GM21619 (cell line): ENCODE data around the gene RANBP3.
"Not testable (repeated sequence)": the region's sequence is repeated elsewhere in the genome, so short reads cannot be mapped to it uniquely, and the experiment has no call there.

ENCODE experiments used
- ATAC-seq: cut with Tn5 transposase; IDR thresholded peaks from one replicate; pipeline ENCODE4 v1.9.1; 2021; ENCODE audit not compliant: unreplicated experiment

The RANBP3 gene

GRCh38 chr19:6007866-6008265, 29.9 kb upstream of the RANBP3 start:
- no peak for ATAC-seq

DNA sequence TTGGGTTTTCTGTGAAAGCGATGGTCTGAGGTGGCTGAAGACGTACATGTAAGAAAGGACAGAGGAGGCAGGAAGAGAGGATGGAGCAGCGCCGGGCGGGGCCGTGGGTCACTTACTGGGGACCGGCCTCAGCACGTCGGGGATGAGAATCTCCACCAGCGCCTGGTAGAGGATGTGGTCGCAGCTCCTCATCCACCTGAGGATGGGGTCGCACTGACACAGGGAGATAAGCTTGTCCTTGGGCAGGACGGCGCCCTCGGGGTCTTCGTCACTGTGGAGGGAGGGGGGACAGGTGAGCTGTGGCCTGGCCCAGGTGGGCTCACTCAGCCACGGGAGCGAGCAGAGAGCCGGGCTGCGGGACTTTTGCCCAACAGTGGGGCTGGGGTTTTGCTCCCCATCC, 29.0 kb upstream of the RANBP3 start:
- ATAC-seq = no peak

- ATAC-seq = not testable (repeated sequence)
These were observed 28.1 kb upstream of the RANBP3 start for GRCh38 chr19:6006070-6006446.

DNA sequence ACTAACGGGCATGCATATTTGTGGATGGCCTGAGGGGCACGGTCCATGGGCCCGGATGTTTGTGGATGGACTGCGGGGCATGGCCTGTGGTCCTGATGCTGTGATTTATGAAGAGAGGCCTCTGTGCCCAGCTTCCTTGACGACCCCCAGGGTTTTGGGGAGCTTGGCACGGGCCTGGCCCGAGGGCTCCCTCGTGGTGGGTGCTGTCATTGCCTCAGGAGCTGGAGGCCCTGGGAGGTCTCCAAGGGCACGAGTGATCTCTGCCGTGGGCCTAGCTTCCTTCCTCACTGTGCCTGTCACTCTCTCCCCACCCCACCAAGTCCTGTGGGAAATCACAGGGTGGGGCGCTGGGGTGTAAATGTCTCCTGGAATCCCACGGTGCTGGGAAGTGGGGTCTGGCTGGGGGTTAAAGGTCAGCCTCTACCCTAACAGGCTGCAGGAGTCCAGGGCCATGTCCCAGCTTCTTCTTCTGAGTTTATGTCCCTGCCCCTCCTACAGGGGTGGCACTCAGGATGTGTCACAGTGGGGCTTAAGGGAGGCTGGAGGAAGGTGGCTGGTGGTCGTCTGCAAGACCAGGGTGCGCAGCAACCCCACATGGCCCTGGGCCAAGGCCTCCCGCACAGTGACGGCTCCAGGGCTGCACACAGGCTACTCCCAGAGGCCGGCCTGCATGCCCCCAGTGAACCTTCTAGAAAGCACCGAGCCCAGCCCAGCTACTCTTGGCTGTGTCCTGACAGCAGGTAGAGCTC, 27.6 kb upstream of the RANBP3 start:
- ATAC-seq = no peak

DNA sequence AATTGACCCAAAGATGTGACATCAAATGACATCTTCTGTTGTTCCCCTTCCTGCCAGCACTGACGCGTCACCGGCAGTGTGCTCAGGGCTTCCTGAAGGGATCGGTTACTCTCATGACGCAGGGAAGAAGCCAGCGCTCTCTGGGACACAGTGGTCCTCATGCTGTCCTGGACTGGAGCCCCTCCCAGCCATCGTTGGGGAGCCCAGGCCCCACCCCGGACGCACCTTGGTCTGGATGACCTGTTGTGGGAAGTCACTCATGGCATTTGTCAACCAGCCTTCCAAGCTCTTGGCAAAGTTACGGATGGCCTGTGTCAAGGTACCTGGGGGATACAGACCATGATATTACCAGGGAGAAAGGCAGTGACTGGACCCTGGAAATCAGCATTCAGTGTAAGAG, 26.0 kb upstream of the RANBP3 start:
- no peak for ATAC-seq

- ATAC-seq = no peak
These were observed 24.7 kb upstream of the RANBP3 start for GRCh38 chr19:6002591-6002990.

- no peak for ATAC-seq
These were observed 22.4 kb upstream of the RANBP3 start for GRCh38 chr19:6000228-6000847.

DNA sequence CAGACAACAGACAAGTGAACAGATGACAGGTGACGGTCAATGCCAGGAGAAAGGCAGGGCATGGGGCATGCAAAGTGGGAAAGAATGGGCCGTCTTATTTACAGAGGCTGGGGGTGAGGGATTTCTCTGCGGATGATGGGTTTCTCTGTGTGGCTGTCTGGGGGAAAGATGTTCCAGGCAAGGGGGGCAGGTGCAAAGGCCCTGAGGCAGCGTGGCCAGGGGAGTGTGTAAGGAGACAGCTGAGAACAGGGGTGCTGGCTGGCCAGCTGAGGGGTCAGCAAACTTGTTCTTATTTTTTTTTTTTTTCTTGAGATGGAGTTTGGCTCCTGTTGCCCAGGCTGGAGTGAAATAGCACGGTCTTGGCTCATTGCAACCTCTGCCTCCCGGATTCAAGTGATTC, 21.8 kb upstream of the RANBP3 start:
- ATAC-seq = no peak

DNA sequence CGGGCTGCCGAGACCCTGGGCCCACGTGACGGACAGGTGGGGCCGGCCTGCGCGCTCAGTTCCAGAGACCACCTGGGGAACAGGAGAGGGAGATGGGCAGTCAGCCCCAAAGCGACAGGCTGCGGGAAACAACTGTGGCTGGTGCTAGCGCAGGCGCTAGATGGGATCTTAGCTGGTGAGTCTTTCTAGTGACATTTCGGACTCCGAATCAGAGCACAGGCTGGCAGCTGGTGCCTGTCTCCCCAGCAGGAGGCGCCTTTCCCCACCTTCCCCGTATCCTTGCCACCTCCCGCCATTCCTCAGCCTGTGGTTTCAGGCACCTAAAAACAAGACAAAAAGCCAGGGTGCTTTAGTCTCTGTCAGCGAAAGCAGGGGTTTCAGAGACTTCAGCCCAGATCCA, 19.4 kb upstream of the RANBP3 start:
- ATAC-seq = no peak

GRCh38 chr19:5996623-5997320, 18.8 kb upstream of the RANBP3 start:
- ATAC-seq = no peak

DNA sequence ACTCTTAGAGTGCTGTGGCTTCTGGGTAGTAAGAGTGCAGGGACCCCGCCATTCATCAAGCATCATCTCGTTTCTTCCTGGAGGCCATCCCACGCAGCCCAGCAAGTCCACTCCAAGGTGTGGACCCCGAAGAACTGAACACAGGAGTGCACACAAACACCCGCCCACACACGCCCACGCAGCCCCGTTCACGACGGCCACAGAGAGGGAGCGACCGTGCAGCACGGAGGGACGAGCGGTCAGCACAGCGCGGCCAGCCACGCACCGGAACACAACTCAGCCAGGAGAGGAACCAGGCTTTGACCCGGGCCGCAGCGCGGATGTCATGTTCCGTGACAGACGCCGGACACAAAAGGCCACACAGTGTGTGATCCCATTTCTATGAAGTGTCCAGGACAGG, 18.2 kb upstream of the RANBP3 start:
- no peak for ATAC-seq

DNA sequence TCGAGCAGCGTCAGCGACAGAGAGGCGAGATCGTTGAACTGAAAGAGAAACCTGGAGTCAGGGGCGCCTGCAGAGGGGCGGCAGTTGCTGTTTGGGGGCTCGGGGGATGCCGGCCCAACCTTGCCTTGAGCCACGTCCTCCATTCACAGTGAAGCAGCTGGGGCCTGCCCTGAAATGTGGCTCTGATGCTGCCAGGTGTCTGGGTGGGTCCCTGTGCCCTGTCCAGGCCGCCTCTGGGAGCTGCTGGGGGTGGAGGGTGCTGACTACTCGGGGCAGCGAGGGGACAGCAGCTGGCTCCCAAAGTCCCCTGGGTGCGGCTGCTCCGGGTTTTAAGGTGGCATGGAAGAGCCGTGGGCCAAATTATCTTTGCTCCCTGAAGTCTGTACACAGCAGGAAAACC, 17.7 kb upstream of the RANBP3 start:
- ATAC-seq = no peak

DNA sequence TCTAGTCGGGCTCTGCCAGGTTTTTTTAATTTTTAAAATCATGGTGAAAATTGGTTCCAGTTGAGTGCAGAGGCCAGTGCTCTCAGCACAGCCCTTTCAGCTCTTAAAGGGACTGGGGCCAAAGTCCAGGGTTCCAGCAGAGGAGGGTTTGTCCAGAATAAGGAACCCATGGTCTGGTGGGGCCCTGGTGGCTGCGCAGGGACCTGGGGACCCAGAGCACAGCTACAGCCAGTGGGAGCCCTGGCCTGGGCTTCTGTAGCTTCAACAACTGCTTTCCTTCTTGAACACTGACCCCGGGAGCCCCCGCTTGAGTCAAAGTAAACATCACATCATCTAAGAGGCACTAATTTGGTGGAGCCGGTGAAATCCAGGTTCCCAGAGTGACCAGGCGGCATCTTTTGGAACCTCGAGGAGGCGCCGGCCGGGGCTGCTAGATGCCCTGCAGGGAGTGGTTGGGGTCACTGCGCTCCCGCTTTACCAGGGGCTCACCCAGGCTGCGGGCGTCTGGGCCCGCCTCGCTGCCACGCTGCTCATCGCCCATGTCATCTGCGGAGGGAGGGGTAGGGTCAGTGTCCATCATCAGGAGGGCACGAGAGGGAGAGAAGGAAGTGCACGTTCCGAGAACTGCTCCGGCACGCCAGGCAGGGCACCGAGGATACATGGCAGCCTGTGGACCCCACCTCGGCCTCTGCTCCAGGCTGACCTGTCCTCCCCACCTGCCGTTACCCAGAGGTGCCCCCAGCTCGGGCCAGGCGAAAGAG, 16.6 kb upstream of the RANBP3 start:
- no peak for ATAC-seq

GRCh38 chr19:5993648-5994358, 15.9 kb upstream of the RANBP3 start:
- no peak for ATAC-seq

DNA sequence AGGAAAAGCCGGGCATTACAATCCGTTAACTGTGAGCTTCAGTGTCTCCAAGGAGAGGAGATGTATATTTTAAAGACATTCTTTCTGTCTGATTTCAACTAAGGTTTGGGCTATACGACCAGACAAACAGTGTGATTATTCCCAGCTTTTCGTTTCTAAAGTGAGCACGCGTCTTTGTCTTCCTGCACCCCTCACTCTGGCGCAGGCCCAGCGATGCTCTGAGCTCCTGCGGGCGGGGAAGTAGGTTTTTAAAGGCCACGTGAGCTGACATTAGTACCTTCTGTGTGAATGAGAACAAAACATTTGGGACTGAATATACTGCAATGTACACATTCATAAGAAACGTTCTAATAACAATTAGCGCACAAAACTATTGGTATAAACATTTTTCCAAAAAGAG, 15.3 kb upstream of the RANBP3 start:
- ATAC-seq = no peak

- ATAC-seq = no peak
These were observed 14.8 kb upstream of the RANBP3 start for GRCh38 chr19:5992756-5993155.

GRCh38 chr19:5991244-5991838, 13.4 kb upstream of the RANBP3 start:
- ATAC-seq = no peak

GRCh38 chr19:5990289-5990797, 12.4 kb upstream of the RANBP3 start:
- no peak for ATAC-seq

DNA sequence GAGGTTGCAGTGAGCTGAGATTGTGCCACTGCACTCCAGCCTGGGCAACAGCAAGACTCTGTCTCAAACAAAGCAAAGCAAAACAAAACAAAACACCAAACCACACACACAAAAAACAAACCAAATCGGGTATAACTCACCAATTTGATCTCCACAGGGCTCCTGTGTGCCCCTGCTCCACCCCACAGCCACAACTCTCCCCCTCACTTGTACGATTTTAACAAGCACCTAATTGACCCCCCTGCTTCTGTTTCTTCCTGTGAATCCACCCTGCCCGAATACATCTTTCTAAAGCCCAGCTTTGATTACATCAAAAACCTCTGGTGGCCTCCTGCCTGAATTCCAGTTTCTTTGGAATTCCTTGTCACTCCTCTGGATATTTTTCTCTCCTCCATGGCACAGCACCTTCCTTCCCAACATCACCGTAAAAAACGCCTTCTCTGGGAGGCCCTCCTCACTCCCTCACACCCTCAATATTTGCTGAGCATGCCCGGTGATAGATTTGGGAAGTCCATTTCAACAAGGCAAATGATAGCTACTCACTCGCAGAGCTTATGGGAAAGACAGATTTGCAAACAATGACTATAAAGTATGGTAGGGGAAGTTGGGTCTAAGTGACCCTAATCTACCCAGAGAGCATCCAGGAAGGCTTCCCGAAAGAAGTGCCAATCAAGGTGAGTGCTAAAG, 11.6 kb upstream of the RANBP3 start:
- ATAC-seq = no peak
